ENCODE results near the gene CAMK1D. TPM values are rescaled to one million over a fixed set of nuclear protein-coding genes. Genes with fewer than 3 reads are reported as not detected.

Gene CAMK1D
- polyA plus RNA-seq, 1 of the 3 experiments (the other 2 are of a cell fraction): 4.1 TPM

DNA sequence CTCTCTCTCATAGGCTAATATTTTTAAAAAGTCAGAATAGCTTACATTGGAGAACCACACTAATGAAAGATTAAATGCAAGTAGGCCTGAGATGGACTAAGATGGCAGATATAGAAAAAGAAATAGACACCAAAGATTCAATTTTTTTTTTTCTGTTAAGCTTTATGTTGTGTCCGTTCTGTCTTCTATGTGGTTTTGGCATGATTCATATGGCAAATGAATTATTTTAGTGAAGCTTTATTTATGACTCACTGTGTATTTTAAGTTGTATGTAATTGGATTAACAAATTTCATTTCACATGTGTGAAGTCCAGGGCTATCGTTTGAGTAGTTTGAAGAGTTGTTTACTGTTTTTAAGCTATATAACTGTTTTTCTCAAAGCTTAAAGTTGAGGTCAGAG lies 214.8 kb downstream of the CAMK1D start:
- H3K9me3 ChIP-seq: no peaks in the 10 kb centered on the region
- no peaks in the 10 kb centered on the region for H3K36me3 ChIP-seq (replicated peaks in 1 of 2; ENCODE audit: control insufficient read depth in 1 of 2, insufficient read depth in 2 of 2, low read length in 1 of 2)
- POLR2A ChIA-PET: no interaction called here
- no peak overlapping the region for H2AFZ ChIP-seq (ENCODE audit: low read depth)
- H3K4me2 ChIP-seq: no peak overlapping the region
- H3F3A ChIP-seq (replicated peaks; ENCODE audit: insufficient read depth): no peaks in the 10 kb centered on the region
- CTCF ChIA-PET: interaction anchor here (1.0 kb wide), 1 partner anchor 300 kb away, joined by 3 read pairs; no protein-coding TSS in a partner anchor
- H3K9me2 ChIP-seq: no peaks in the 10 kb centered on the region
- no peaks in the 10 kb centered on the region for H3K79me2 ChIP-seq (ENCODE audit: insufficient read depth)
- no peaks in the 10 kb centered on the region for H4K20me1 ChIP-seq (ENCODE audit: insufficient read depth)
- no peak overlapping the region for H3K4me3 ChIP-seq (ENCODE audit: low read depth in 2 of 2, low read length in 1 of 2)
- no peak overlapping the region for H3K9ac ChIP-seq
- TF ChIP-seq USF1 (IDR thresholded peaks at IDR 0.05; ENCODE audit: borderline replicate concordance, low read depth): no peak
- no peak for TF ChIP-seq IRF3 (IDR thresholded peaks at IDR 0.05; ENCODE audit: low read depth, low read length)
- TF ChIP-seq, protein P1, sequence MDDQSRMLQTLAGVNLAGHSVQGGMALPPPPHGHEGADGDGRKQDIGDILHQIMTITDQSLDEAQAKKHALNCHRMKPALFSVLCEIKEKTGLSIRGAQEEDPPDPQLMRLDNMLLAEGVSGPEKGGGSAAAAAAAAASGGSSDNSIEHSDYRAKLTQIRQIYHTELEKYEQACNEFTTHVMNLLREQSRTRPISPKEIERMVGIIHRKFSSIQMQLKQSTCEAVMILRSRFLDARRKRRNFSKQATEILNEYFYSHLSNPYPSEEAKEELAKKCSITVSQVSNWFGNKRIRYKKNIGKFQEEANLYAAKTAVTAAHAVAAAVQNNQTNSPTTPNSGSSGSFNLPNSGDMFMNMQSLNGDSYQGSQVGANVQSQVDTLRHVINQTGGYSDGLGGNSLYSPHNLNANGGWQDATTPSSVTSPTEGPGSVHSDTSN (IDR thresholded peaks at IDR 0.05): no peak
- TF ChIP-seq FOSL2 (IDR thresholded peaks at IDR 0.05; ENCODE audit: borderline replicate concordance, low read depth): peak; percentile 64; the same call in 1 of the 2 replicates
- peak; percentile 46 for TF ChIP-seq JUND (IDR thresholded peaks at IDR 0.05)
- no peak for TF ChIP-seq RCOR1 (IDR thresholded peaks at IDR 0.05; ENCODE audit: low read length)
- peak; percentile 36; the same call in 1 of the 2 replicates for TF ChIP-seq TCF12 (IDR thresholded peaks at IDR 0.05)
- peak; percentile 47; the same call in 1 of the 2 replicates for TF ChIP-seq MEF2A (IDR thresholded peaks at IDR 0.05; ENCODE audit: borderline replicate concordance, low read depth)
- H3K27me3 ChIP-seq (ENCODE audit: insufficient read depth): no peaks in the 10 kb centered on the region
- 7% methylated on average over 2 of the region's 2 CpGs for WGBS (ENCODE audit: low lambda C conversion rate)
- DNase-seq: no peak
- H3K4me1 ChIP-seq (ENCODE audit: control insufficient read depth in 1 of 2, insufficient read depth in 2 of 2, low read depth in 1 of 2, low read length in 1 of 2): peaks cover 0 to 5% of the 10 kb centered on the region in 2 experiments; a peak in 1 of 4 replicates
- no peak overlapping the region for H3K27ac ChIP-seq (ENCODE audit: low read depth in 2 of 2, low read length in 1 of 2)

- H4K20me1 ChIP-seq (ENCODE audit: insufficient read depth): no peaks in the 10 kb centered on the region
- ChIA-PET CTCF (no interaction called here), POLR2A (no interaction called here)
- no peaks in the 10 kb centered on the region for H3K36me3 ChIP-seq (replicated peaks in 1 of 2; ENCODE audit: control insufficient read depth in 1 of 2, insufficient read depth in 2 of 2, low read length in 1 of 2)
- no peaks in the 10 kb centered on the region for H3K27me3 ChIP-seq (ENCODE audit: insufficient read depth)
- no peaks in the 10 kb centered on the region for H3K9me2 ChIP-seq
- no peak for DNase-seq
- no peaks in the 10 kb centered on the region for H3K79me2 ChIP-seq (ENCODE audit: insufficient read depth)
- WGBS (ENCODE audit: low lambda C conversion rate): 87% methylated on average over 20 of the region's 20 CpGs
- no peak overlapping the region for H2AFZ ChIP-seq (ENCODE audit: low read depth)
- H3K4me1 ChIP-seq (ENCODE audit: control insufficient read depth in 1 of 2, insufficient read depth in 2 of 2, low read depth in 1 of 2, low read length in 1 of 2): peaks cover 0 to 5% of the 10 kb centered on the region in 2 experiments; a peak in 1 of 4 replicates
- H3K9me3 ChIP-seq: no peaks in the 10 kb centered on the region
- H3K4me3 ChIP-seq (ENCODE audit: low read depth in 2 of 2, low read length in 1 of 2): no peak overlapping the region
- H3K27ac ChIP-seq (ENCODE audit: low read depth in 2 of 2, low read length in 1 of 2): no peak overlapping the region
- no peak overlapping the region for H3K9ac ChIP-seq
- no peak overlapping the region for H3K4me2 ChIP-seq
- H3F3A ChIP-seq (replicated peaks; ENCODE audit: insufficient read depth): no peaks in the 10 kb centered on the region
- TF ChIP-seq USF2 (IDR thresholded peaks at IDR 0.05; ENCODE audit: borderline replicate concordance, low read depth, low read length) (no peak), GATA2 (CRISPR knock-in tag; IDR thresholded peaks at IDR 0.05) (no peak), MXI1 (IDR thresholded peaks at IDR 0.05; ENCODE audit: low read depth, low read length) (no peak), MEF2A (IDR thresholded peaks at IDR 0.05; ENCODE audit: borderline replicate concordance, low read depth) (no peak), EP300 (IDR thresholded peaks at IDR 0.05; ENCODE audit: borderline replicate concordance in 1 of 2, low read depth in 1 of 2, low read length in 1 of 2) (no peak), USF1 (IDR thresholded peaks at IDR 0.05; ENCODE audit: borderline replicate concordance, low read depth) (no peak), YY1 (IDR thresholded peaks at IDR 0.05; ENCODE audit: low read depth) (no peak), POLR2AphosphoS5 (IDR thresholded peaks at IDR 0.05; ENCODE audit: low read depth, low read length) (no peak), TCF12 (IDR thresholded peaks at IDR 0.05) (no peak), FOSL2 (IDR thresholded peaks at IDR 0.05; ENCODE audit: borderline replicate concordance, low read depth) (no peak), JUND (IDR thresholded peaks at IDR 0.05) (no peak)
- TF ChIP-seq, protein P1 (IDR thresholded peaks at IDR 0.05): no peak
- TF ChIP-seq, protein P2, sequence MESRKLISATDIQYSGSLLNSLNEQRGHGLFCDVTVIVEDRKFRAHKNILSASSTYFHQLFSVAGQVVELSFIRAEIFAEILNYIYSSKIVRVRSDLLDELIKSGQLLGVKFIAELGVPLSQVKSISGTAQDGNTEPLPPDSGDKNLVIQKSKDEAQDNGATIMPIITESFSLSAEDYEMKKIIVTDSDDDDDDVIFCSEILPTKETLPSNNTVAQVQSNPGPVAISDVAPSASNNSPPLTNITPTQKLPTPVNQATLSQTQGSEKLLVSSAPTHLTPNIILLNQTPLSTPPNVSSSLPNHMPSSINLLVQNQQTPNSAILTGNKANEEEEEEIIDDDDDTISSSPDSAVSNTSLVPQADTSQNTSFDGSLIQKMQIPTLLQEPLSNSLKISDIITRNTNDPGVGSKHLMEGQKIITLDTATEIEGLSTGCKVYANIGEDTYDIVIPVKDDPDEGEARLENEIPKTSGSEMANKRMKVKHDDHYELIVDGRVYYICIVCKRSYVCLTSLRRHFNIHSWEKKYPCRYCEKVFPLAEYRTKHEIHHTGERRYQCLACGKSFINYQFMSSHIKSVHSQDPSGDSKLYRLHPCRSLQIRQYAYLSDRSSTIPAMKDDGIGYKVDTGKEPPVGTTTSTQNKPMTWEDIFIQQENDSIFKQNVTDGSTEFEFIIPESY (IDR thresholded peaks at IDR 0.05; ENCODE audit: borderline replicate concordance, low read depth): no peak
Observed at GRCh38 chr10:12566161-12567115, 217.1 kb downstream of the CAMK1D start.

Measured in SK-N-SH (cell line).